Measurements from ENCODE around the gene CDC25A.
A peak's percentile ranks its signal among the peaks of the same experiment; 100 is the strongest.
"Not testable (repeated sequence)": the region's sequence is repeated elsewhere in the genome, so short reads cannot be mapped to it uniquely, and the experiment has no call there.

The CDC25A gene

DNA sequence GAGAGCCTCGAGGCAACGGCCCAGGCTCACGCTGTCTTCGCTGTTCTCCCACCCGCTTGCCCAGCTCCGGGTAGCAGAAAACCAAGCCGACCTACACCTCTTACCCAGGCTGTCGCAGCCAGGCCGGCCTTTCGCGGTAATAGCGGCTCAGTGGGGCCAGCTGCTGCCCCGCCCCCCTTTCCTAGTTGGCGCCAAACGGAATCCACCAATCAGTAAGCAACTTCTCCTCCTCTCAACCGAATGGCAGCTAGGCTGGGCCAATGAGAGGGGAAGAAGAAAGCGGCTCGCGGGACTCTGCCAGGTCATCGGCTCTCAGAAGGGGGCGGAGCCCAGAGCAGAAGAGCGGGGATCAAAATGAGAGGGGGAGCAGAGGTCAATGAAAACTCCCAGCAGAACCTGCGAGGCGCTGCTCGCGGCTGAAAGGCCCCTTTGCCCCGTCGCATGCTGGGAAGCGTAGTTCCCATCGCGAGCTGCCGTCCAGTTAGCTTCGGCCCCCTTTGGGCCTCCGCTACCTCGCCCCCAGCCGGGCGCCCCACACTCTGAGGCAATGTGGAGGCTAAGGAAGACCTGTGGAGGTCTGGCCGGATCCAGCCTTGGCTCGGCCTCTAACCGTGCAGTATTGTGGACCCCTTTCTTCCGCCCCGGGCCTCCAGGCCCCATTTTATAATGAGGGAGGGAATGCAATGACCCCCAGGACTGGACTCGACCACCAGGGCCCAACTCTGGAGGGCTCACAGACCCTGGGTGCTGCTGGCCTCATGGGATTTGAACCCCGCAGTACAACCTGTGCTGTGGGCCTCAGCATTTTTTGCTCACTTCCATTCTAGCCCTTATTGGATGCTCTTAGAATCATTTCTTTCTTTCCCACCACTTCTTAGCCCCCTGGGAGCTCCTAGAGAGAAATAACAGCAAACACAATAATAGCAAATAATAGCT is at the start of gene CDC25A:
CDC25A (minus strand) TSS at position 152 of the 936 bp plus-strand sequence. CDS start 470 bp downstream, outside the sequence.
- DNase-seq: peak; percentile 90

DNA sequence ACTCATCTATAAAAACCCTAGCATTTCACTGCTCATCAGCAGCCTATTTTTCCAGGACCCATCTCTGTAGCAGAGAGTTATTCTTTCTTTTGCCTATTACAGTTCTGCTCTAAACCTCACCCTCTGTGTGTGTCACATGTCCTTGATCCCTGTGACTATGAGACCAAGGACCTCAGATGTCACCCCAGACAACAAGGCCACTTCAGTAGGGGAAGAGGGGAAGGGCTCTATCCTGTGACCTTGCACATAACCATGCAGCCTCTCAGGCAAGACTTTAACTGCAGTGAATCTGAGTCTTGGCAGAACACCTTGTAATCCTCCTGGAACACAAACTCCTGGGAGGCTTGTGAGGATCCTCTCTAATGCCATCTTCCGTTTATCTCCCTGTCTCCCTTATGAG is 48.3 kb upstream of the CDC25A start:
- DNase-seq: no peak

DNA sequence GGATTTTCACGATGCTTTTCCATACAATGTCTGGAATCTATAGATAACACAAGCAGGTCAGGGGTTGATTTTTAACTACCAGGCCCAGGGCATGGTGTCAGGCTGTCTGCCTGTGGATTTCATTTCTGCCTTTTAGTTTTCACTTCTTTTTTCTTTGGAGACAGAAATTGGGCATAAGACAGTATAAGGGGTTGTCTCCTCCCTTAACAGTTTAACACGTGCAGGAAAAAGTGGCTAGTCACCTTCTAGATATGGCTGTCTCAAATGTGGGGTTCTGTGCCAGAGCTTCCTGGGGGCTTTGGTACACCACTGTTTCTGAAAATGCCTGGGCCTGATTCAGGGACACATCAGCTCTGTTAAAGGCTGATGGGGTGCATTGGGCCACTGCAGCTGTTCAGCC is 45.3 kb upstream of the CDC25A start:
- DNase-seq: no peak

DNA sequence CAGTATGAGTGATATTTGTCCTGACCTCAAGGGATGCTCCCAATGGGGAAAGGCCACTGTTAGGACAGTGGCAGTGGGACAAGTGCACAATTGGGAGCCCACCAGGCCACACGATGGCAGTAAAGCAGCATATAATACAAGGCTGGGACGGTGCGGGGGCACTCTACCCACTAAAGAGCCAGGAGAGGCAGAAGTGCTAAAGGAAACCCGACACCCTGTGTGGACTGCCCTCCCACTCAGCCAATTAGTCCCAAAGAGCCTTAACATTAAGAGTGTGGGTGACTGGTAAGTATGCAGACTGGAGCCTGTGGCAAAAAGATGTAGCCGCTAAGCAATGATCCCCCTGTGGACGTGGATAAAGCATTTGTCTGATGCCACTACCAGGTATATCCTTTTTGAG is 44.5 kb upstream of the CDC25A start:
- DNase-seq: peak; percentile 31

DNA sequence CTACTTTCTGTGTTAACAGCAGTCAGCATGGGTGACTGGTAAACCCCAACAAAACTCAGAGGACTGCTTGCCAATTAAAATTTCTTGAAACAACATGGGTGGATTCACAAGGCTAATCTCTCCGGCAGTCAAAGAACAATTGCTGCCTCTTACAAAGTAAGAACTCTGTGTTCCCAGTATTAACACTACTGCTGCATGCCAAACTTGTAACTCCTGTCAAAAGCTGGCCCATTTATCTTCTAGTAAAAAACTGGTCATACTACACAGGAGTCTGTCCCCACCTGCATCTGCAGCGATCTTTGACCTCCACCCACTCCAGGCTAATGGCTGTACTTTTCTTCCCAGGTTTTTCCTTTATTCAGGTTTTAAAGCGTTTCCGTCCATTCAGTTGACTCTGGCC is 44.0 kb upstream of the CDC25A start:
- no peak for DNase-seq

DNA sequence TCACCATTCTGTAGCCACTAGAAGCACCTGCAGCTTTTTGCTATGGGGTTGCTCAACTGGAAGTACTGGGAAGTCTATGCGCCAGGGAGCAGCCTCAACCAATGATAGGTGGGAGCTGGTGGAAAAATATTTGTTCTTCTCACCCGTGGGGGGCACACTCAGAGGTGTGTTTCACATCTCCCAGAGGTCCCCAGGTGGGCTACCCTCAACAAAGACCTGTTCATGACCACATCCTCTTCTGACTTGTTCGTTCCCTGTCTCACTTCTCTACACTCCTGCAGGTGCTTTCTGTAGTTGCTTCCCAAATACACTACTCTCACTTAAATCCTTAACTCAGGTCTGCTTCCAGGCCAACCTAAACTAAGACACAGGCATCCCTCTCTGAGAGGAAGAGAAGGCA is 38.7 kb upstream of the CDC25A start:
- no peak for DNase-seq

DNA sequence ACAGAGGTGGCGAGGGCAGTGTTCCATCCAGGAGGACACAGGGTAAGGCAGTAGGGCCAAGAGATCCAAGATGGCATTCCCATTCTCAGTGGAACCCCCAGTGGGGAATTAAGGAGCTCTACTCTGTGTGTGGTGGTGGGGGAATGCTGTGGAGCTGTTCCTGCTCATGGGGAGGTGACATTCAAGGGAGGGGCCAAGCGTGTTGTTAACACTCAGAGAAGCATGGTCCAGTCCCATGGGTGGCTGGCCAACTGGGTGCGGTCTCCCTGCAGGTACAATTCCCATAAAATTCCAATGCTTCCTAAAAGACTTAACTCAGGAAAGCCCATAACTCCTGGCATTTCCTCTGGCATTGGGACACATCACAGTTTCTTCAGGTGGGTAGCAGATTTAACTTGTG is 37.4 kb upstream of the CDC25A start:
- no peak for DNase-seq

DNA sequence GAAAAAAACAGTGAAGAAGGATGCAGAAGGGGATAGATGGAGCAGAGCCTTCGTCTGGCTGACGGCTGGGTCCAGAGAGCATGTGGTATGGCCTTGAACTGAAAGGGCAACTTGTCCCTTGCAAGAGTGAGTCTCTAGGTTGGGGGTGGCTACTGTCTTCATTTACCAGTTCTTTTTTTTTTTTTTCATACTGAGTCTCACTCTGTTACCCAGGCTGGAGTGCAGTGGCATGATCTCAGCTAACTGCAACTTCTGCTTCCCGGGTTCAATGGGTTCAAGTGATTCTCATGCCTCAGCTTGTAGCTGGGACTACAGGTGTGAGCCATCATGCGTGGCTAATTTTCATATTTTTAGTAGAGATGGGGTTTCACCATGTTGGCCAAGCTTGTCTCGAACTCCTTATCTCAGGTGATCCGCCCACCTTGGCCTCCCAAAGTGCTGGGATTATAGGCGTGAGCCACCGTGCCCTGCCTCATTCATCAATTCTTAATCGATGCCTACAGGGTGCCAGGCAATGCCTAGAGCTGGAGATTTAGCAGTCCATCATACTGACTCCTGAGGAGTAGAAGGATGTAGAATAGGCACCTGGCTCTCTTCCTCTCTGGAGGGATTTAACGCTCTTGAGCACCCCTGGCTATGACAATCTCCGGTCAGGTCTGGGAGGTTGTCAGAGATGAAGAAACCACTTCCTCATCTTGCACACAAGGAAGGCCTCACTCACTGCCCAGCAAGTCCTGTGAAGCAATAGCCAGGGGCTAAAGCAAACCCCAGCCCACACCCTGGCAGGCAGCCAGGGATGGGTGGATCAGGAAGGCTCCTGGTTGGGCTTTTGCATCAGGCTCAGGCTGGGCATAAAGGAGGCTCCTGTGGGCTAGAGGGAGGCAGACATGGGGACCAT is 34.6 kb upstream of the CDC25A start, which contains the start of gene CAMP:
CAMP (plus strand) TSS at position 880 of the 898 bp plus-strand sequence; CDS start at position 897, 17 bp downstream.
- DNase-seq: no peak

DNA sequence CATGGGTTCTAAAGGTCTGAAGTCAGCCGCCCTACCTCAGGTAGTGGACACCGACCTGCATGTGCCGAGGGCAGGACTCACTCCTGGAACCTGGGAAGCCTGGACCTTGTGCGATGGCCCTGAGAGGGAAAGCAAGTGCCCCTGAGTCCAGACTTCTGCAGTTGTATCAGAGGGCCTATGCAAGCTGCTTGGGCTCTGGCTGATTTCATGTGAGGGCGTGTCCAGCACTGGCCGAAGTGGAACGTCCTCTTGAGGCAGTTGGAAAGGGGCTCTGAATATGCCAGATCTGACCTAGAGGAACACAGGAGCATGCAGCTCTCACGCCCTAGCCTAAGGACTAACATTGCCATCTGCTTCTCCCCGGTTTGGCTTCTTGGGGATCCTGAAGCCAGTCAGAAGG is 32.5 kb upstream of the CDC25A start:
- no peak for DNase-seq

DNA sequence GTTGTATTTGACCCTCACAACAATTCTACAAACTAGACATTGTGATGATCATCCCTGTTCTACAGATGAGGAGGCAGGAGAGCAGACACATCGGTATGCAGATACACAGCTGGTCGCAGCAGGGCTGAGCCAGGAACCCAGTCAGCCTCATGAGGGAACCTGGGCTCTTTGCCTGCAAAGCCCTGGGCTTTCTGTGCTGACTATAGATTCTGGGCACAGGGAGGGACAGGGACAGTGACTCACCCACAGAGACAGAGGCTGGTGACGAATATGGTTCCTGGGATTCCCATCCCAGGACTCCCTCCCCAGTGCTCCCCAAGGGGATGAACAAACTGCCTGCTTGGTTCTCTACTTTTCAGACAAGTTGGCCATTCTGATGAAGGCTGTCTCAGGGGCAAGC is 31.3 kb upstream of the CDC25A start:
- no peak for DNase-seq

DNA sequence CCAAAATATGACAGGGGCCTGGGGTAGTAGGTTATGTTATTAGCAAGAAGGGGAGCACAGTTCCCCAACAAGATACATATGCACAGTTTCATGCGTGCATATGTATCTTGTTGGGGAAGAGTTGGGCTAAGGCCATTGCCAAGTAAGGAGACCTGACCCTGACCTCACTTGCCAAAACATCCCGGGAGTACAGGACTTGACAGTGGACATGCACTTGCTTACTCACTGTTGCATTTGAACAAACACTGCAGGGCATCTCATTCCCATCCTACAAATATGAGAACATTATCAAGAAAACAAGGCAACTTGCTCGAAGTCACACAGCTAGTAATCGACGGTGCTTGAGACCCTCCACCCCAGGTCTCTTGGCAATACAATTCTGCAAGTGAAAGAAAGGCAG is 30.3 kb upstream of the CDC25A start:
- no peak for DNase-seq

DNA sequence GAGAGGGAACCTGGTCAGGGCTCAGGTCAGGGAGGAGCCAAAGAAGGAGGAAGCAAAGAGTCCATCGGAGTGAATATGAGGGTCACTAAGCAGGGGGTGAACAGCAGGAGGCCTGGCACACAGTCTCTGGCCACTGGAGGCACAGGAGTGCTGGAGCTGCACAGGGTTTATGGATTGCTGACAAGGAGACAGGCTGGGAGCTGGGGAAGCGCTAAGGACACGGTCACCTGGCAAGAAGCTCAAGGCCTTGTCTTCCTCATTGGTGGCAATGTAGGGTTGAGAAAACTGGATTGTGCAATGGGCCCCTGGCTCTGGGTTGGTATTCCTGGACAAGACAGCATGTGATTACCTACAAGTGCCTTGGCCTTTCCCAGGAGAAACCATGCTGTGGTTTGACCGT is 29.2 kb upstream of the CDC25A start:
- DNase-seq: no peak

DNA sequence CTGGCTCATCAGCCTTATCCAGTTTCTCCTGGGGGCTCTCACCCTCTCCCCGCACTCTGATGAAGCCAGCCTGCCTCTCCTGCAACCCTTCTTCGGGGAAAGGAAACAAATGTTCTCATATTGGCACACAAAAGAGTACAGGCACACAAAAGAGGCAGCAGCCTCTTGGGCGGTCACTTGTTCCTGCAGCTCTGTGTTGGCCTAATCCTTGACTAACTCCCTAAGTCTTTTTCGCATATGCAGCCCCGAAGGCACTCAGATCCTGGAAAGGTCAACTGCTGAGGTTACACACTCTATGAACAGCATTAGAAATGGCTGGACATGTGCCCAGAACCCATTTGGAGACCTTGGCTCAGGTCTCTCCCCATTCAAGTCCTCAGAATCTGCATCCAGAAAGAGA is 27.7 kb upstream of the CDC25A start:
- DNase-seq: no peak

DNA sequence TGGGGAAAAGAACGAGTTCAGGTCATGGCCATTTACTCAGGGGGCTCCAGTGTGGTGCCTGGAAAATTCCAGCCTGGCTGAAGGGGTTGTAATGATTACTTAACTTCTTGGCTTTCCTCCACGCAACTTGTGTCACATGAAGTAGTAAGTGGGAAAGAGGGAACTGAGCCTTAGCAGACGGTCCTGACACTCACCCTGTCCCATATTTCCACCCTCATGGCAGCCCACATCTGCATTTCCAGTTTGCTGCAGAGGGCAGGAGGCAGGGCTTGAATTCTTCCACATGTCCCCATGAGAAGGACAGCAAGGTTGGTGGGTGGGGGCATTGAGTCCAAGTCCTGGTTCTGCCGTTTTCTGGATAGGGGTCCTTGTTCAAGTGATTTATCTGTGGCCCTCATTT is 27.2 kb upstream of the CDC25A start:
- no peak for DNase-seq

DNA sequence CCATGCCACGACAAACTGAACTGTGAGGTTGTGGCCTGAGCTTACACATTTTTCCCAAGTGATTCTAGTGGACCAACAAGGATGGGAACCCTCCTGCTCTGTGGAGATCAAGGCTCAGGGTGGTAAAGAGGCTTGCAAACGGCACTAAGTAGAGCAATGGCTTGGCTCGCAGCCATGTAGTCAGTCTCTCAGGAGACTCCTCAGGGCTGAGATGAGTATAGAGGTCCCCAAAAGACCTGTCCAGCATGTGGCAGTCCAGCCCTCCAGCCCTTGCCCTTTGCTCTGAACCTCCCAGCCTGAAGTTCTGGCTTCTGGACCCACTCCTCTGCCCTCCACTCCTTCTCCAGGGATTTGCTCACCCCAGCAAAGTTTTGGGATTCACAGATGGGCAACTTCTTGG is 26.8 kb upstream of the CDC25A start:
- no peak for DNase-seq

DNA sequence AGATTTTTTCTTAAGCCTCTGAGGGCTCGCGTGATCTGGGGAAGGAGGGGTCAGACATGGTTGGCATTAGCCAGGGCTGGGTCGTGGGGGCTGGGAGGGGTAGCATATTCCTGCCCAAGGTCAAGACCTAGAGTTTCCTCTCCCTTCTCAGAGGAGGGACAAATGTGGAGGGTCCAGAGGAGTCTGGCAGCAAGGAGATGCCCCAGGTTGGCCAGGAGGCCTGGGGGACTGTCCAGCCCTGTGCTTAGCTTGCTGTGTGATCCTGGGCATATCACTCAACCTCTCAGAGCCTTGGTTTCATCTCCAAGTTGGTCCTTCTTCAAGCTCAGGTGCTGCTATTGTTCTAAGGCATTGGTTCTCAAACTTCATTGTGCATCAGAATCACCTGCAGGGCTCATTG is 26.0 kb upstream of the CDC25A start:
- no peak for DNase-seq

DNA sequence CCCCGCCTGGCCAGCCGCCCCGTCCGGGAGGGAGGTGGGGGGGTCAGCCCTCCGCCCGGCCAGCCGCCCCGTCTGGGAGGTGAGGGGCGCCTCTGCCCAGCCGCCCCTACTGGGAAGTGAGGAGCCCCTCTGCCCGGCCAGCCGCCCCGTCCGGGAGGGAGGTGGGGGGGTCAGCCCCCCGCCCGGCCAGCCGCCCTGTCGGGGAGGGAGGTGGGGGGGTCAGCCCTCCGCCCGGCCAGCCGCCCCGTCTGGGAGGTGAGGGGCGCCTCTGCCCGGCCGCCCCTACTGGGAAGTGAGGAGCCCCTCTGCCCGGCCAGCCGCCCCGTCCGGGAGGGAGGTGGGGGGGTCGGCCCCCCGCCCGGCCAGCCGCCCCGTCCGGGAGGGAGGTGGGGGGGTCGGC is 23.6 kb upstream of the CDC25A start:
- not testable (repeated sequence) for DNase-seq

DNA sequence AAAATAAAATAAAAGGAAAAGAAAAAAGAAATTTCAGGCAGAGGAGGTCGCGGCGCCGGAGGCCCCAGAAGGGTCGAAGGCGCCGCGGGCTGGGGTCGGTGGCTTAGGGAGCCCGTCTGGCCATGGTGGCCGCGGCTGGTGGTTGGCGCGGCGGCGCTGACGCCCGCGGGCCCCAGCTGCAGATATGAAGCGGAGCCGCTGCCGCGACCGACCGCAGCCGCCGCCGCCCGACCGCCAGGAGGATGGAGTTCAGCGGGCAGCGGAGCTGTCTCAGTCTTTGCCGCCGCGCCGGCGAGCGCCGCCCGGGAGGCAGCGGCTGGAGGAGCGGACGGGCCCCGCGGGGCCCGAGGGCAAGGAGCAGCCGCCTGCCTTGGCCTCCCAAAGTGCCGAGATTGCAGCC is 22.3 kb upstream of the CDC25A start:
- not testable (repeated sequence) for DNase-seq

DNA sequence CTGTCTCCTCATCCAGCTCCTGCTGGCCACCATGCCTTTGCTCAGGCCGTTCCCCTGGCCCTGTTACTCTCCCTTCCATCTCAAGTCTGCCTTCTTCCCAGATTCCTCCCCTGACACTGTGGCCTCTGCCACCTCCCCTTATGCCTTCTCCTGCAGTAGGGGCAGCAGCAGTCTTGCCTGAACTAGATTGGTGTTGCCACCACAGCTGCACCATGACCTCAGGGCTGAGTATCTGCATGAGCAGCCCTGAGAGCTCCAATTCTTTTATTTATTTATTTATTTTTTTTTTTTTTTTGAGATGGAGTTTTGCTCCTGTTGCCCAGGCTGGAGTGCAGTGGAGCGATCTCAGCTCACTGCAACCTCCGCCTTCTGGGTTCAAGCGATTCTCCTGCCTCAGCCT is 21.2 kb upstream of the CDC25A start:
- no peak for DNase-seq

DNA sequence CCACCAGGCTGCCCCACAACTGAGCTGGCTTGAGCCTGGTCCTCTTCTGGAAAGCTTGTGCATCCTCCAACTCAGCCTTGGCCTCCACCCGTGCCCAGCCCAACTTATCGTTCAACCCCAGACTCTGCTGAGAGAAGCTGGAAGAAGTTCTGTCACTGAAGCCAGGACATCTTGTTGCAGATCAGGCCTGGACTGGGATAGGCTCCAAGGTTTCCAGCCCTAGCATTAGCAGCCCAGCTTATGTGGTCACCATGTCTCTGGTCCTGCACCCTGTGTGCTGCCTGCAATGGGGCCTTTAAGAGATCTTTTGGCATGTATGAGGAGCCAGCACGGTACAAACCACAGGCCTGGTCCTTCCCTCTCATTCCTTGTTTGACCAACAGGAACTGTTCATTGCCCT is 19.9 kb upstream of the CDC25A start:
- no peak for DNase-seq

DNA sequence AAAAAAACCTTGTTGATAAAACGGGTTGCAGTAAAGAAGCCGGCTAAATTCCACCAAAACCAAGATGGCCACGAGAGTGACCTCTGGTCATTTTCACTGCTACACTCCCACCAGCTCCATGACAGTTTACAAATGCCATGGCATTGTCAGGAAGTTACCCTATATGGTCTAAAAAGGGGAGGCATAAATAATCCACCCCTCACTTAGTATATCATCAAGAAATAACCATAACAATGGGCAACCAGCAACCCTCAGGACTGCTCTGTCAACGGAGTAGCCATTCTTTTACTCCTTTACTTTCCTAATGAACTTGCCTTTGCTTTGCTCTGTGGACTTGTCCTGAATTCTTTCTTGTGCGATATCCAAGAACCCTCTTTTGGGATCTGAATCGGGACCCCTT is 14.4 kb upstream of the CDC25A start:
- no peak for DNase-seq

DNA sequence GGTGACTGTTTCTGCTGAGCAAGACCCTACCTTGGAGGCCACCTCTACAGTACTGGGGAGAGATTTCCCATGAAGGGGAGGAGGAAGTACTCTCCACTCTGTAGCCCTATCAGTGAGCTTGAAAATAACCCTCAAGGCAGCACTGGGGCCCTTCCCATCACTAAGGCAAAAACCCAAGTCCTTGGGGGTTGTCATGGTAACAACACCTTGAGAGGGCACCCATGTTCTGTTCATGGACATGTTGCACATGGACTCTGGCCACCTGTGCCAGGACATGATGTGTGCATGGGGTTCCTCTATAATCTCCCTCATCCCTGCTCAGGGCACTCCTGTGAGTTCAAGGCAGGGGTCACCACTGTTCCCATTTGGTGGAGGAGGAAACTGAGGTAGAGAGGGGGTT is 10.9 kb upstream of the CDC25A start:
- no peak for DNase-seq

DNA sequence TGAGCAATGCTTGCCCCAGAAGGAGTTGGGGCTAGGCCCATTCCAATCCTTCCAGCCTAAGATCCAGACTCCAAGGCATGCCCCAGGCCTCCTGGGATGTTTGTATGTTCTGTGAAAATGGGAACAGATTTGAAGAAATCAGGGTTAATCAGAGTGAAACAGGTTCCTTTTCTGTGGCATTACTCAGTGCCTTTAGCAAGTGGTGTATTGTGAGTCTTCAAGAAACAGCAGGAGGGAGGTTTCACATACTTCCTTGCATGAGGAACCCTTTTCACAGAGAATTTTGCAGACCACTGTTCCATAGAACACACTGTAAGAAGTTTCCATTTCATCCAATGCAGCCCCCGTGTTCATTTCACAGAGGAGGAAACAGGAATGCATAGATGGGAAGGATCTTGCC is 8.4 kb upstream of the CDC25A start:
- no peak for DNase-seq
